NCI-H1694 treated with DMSO at 0.1 percent for 48 hours (cell line): Measurements from ENCODE around the gene REXO4.
"Not testable (repeated sequence)": the region's sequence is repeated elsewhere in the genome, so short reads cannot be mapped to it uniquely, and the experiment has no call there.

Source experiments
- DNase-seq: peaks from one replicate; lab custom pipeline; 2025; lab: John Stamatoyannopoulos, UW

The REXO4 gene

GRCh38 chr9:133417541-133418461, at the start of gene REXO4:
Gene REXO4, minus strand, starts transcription at chr9:133418010. Its CDS starts 166 bp downstream, at chr9:133417844.
- DNase-seq: peak; percentile 76

- no peak for DNase-seq
Observed at GRCh38 chr9:133467101-133467500, 49.3 kb upstream of the REXO4 start.

GRCh38 chr9:133465984-133466383, 48.2 kb upstream of the REXO4 start:
- no peak for DNase-seq

- no peak for DNase-seq
Observed at GRCh38 chr9:133464638-133465037, 46.8 kb upstream of the REXO4 start.

- DNase-seq: no peak
Observed at GRCh38 chr9:133463864-133464615, 46.2 kb upstream of the REXO4 start.

GRCh38 chr9:133463234-133463863, 45.5 kb upstream of the REXO4 start:
- DNase-seq: no peak

GRCh38 chr9:133461975-133462374, 44.2 kb upstream of the REXO4 start:
- no peak for DNase-seq

GRCh38 chr9:133460405-133461175, 42.8 kb upstream of the REXO4 start:
- no peak for DNase-seq

- peak; percentile 87 for DNase-seq
Observed at GRCh38 chr9:133459476-133460404, 41.9 kb upstream of the REXO4 start, which contains the start of gene CACFD1. Gene CACFD1, plus strand, starts transcription at chr9:133459978. Its CDS starts 89 bp downstream, at chr9:133460067.

- DNase-seq: no peak
Observed at GRCh38 chr9:133458643-133459312, 41.0 kb upstream of the REXO4 start.

GRCh38 chr9:133457748-133458147, 39.9 kb upstream of the REXO4 start:
- DNase-seq: no peak

- DNase-seq: no peak
Observed at GRCh38 chr9:133457233-133457632, 39.4 kb upstream of the REXO4 start.

- DNase-seq: no peak
Observed at GRCh38 chr9:133456409-133456808, 38.6 kb upstream of the REXO4 start.

GRCh38 chr9:133455936-133456335, 38.1 kb upstream of the REXO4 start:
- DNase-seq: no peak

GRCh38 chr9:133454943-133455673, 37.3 kb upstream of the REXO4 start:
- DNase-seq: no peak

GRCh38 chr9:133454325-133454724, 36.5 kb upstream of the REXO4 start:
- DNase-seq: no peak

GRCh38 chr9:133453651-133454050, 35.8 kb upstream of the REXO4 start:
- DNase-seq: peak; percentile 7

- DNase-seq: no peak
Observed at GRCh38 chr9:133452562-133452961, 34.8 kb upstream of the REXO4 start.

GRCh38 chr9:133451865-133452264, 34.1 kb upstream of the REXO4 start:
- not testable (repeated sequence) for DNase-seq
